RKO (cell line): ENCODE results near the gene C2orf92.
"Not testable (repeated sequence)": the region's sequence is repeated elsewhere in the genome, so short reads cannot be mapped to it uniquely, and the experiment has no call there.

ENCODE experiments used
- DNase-seq: peaks from one replicate; pipeline ENCODE4 v3.0.0-alpha.2; 2016; ENCODE audit warnings: low spot score

Gene C2orf92

GRCh38 chr2:97660044-97660774, 9.3 kb upstream of the C2orf92 start:
- no peak for DNase-seq

- DNase-seq: no peak
Measured at GRCh38 chr2:97660775-97661389, 8.6 kb upstream of the C2orf92 start.

- no peak for DNase-seq
Measured at GRCh38 chr2:97661927-97662326, 7.6 kb upstream of the C2orf92 start.

DNA sequence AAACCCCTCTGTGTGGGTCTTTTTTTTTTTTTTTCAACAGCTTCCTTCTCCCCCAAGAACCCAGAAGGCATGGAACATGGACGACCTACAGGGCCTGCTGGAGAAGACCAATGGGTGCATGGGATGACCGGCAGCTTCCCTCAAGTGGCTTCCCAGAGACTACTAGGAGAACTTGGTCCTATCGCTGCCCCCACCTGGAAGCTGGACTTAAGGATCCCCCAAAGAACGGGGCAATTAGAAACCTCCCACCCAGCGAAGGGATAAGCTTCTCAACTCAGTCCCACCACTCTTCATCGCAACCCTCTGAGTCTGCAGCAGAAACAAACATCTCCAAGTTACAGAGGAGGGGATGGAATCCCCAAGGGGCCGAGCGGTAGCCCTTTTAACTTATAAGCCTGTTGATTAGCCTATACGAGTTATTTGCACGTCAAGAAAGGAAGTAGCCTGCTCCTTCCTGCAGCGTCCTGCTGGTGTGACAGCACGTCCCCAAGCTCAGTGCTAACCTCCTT, 7.1 kb upstream of the C2orf92 start:
- no peak for DNase-seq

- DNase-seq: peak; percentile 96
Measured at GRCh38 chr2:97662895-97663625, 6.5 kb upstream of the C2orf92 start.

DNA sequence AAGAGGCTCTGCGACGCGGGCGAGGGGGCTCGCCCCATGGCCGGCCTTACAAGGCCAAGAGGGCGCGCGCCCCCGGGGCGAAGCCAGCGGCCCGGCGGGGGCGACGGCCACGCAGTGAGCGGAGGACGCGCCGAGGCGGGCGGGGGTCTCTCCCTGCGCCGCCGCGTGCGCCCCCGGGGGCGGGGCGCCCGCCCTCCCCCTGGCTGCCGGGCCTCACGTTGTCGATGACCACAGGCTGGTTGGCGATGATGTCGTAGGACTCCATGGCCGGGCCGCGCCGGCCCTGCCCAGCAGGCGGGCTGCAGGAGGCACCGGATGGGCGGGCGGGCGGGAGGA, 5.9 kb upstream of the C2orf92 start:
- no peak for DNase-seq

DNA sequence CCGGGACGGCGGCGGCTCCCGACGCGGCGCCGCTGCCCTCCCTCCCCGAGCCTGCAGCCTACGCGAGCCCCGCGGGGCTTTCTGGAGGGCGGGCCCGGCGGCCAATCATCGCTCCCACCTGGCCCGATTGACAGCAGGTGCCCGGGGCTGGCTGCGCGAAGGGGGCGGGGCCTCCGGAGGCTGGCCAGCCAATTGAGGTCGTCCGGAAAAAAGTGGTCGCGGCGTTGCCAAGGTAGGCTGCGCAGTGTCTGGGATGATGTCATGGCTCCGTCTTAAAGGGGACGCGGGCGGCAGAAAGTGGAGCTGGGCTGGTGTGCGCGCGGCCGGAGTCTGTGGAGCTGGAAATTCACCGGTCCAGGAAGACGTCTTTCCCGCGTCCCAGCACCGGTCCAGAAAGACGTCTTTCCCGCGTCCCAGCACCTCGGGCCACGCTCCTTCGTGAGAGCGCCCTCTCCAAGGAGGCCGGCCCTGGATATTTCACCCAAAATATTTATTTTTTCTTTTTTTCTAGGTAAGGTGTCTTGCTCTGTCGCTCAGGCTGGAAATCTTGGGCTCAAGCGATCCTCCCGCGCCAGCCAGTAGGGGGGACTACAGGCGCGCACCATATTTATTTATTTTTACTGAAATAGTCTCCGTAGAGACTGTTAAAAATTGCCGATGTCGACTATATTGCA, 5.4 kb upstream of the C2orf92 start, which contains the start of gene ACTR1B:
ACTR1B (minus strand) TSS at position 83 of the 674 bp plus-strand sequence. CDS start 154 bp downstream, outside the sequence.
- peak; percentile 99 for DNase-seq

DNA sequence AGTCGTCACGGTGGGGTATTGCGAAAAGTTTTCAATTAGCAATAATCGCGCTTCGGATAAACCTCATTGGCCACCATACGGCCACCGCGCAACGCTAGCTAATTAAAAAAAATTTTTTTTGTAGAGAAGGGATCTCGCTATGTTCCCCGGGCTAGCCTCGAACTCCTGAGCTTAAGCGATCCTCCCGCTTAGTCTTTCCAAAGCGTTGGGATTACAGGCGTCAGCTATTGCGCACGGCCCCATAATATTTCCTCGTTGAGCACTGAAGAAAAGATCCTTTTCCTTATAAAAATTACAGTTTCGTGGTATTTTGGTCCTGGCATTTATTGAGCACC, 4.9 kb upstream of the C2orf92 start:
- DNase-seq: peak; percentile 60

- DNase-seq: no peak
Measured at GRCh38 chr2:97670471-97670870, 958 bp downstream of the C2orf92 start.

DNA sequence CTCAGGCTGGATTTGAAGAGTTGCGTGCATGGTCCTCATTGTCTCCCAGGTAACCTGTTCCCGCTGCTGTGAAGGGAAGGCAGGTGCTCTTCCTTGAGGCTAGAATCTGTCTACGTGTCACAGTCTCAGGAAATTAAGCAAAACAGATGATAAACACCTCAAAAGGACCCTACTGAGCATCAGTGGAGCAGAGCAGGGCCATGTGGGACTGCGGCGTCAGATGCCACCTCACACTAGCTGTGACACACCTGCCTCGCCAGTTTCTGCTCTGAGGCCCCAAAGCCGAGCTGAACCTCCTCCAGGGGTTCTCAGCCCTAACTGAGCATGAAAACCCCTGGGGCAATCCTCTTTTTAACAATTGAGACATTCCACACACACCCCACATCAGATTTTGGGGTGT, 2.0 kb downstream of the C2orf92 start:
- no peak for DNase-seq

GRCh38 chr2:97672606-97673140, 3.2 kb downstream of the C2orf92 start:
- DNase-seq: not testable (repeated sequence)

DNA sequence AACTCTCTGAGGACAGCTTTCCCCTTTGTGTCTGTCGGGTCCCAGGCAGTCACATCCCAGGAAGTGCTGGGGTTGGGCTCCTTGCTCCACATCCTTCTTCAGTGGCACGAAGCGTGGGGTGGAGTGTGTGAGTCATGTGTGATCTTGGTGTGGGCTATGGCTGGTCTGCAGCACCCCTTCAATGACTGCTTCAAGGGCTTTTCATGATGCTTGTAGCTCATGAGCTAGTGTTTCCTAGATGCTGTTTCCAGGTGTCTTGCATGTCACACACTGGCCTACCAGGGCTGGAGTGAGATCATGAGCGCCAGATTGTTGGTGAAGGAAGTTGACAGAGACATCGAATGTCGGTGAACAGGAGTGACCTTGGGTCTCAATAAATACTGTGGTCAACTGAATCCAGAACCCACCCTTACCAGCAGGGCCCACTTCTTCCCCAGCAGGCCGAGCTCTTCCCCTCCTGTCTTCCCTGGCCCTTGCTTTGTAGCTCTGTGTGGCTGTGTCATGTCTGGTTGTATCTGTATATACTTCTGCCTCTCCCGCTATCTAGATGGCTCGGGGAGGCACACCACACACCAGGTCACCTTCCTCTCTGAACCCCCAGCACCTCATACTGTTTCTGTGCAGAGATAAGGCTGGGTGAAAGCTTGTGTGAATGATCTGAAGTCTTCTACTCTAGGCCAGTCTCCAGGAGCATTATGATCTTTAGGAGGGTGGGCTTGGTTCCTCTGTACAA, 3.8 kb downstream of the C2orf92 start:
- DNase-seq: no peak

GRCh38 chr2:97673915-97674283, 4.4 kb downstream of the C2orf92 start:
- no peak for DNase-seq

DNA sequence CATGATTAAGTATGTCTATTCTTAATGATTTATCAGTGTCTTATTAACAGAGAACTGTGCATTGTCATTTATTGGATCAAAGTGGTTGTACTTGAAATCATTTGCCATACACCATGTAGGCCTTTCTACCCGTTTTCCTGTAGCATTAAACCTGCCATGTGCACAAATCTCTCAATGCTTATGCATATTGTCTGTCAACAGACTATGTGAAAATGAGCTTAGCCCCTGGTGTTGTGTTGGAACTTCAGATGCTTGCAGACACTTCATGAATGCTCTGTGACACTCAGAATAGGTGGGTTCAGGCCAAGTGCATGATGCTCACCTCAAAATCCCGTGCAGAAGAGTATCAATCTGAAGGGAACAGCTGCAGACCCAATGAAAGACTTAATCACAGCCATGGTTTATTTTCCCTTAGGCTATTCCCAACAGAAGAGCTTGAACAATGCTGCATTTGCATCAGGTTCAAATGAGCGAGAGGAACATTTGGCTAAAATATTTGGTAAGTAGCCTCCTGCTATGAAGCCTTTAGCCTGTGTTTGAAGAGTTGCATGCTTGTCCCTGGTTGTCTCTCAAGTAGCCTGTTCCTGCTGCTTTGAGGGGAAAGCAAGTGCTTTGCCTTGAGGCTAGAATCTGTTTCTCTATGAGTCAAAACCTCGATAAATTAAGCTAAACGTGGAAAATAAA, 6.1 kb downstream of the C2orf92 start:
- no peak for DNase-seq

GRCh38 chr2:97676620-97677019, 7.1 kb downstream of the C2orf92 start:
- DNase-seq: no peak

DNA sequence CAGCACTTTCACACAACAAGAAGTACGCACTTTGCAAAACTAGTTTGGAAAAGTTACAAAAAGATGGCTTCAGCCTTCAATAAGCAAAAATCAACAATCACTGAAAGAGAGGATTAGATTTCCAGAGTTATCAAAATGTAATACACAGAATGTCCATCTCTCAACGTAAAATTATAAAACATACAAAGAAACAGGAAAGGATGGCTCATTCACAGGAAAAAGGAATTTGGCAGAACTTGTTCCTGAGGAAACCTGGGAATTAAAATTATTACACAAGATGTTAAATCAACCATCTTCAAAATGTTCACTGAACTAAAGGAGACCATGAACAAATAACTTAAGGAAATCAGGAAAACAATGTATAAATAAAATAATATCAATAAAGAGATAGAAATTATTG, 8.0 kb downstream of the C2orf92 start:
- no peak for DNase-seq

GRCh38 chr2:97678298-97678697, 8.8 kb downstream of the C2orf92 start:
- DNase-seq: no peak

GRCh38 chr2:97687235-97687634, 17.7 kb downstream of the C2orf92 start:
- DNase-seq: not testable (repeated sequence)

- DNase-seq: no peak
Measured at GRCh38 chr2:97688062-97688827, 18.7 kb downstream of the C2orf92 start.

GRCh38 chr2:97691166-97691565, 21.7 kb downstream of the C2orf92 start:
- no peak for DNase-seq
